Stimulated activated memory B cell treated with anti-CD40 and anti-IgM and Interleukin-4, amounts not matched to agents 10 μg/mL and 1 μg/mL and 100 μg/mL, for 72 hours (primary cell): Measurements from ENCODE around the gene LPCAT2.

Experiments
- ATAC-seq: fragments of 150-1000 bp; cut with Tn5 transposase; 2 replicates; pipeline ENCODE4 v1.10.0; 2021
- H3K27ac Mint-ChIP-seq: one replicate; pipeline ENCODE4 v1.8.0; 2022; ENCODE audit warnings: mild to moderate bottlenecking, mixed read lengths
- H3K27me3 Mint-ChIP-seq: one replicate; pipeline ENCODE4 v1.8.0; 2022; ENCODE audit warnings: mixed read lengths
- H3K36me3 Mint-ChIP-seq: one replicate; pipeline ENCODE4 v1.8.0; 2022; ENCODE audit warnings: mixed read lengths
- H3K4me1 Mint-ChIP-seq: one replicate; pipeline ENCODE4 v1.8.0; 2022; ENCODE audit warnings: mixed read lengths
- H3K4me3 Mint-ChIP-seq: one replicate; pipeline ENCODE4 v1.8.0; 2022; ENCODE audit warnings: mild to moderate bottlenecking, moderate library complexity, mixed read lengths
- H3K9me3 Mint-ChIP-seq: one replicate; pipeline ENCODE4 v1.8.0; 2022; ENCODE audit warnings: mixed read lengths

Gene LPCAT2

GRCh38 chr16:55494994-55495421 is 13.9 kb upstream of the LPCAT2 start:
- H3K27me3 Mint-ChIP-seq = peaks cover 11% of the 10 kb centered on the region
- H3K4me3 Mint-ChIP-seq = no peak overlapping the region
- H3K4me1 Mint-ChIP-seq = no peaks in the 10 kb centered on the region
- no peaks in the 10 kb centered on the region for H3K36me3 Mint-ChIP-seq
- H3K9me3 Mint-ChIP-seq = no peaks in the 10 kb centered on the region
- H3K27ac Mint-ChIP-seq = no peak overlapping the region
- ATAC-seq = no peak

- Mint-ChIP-seq H3K27me3 (peaks cover 9% of the 10 kb centered on the region), H3K4me3 (no peak overlapping the region), H3K27ac (no peak overlapping the region)
Observed at GRCh38 chr16:55495616-55496289, 13.1 kb upstream of the LPCAT2 start.

GRCh38 chr16:55496509-55497145 is 12.2 kb upstream of the LPCAT2 start:
- Mint-ChIP-seq H3K27me3 (peaks cover 9% of the 10 kb centered on the region), H3K4me3 (no peak overlapping the region), H3K4me1 (no peaks in the 10 kb centered on the region), H3K27ac (no peak overlapping the region), H3K36me3 (no peaks in the 10 kb centered on the region), H3K9me3 (no peaks in the 10 kb centered on the region)
- no peak for ATAC-seq

More at GRCh38 chr16:55495616-55496289, 13.1 kb upstream of the LPCAT2 start:
- Mint-ChIP-seq H3K4me1 (no peaks in the 10 kb centered on the region), H3K36me3 (no peaks in the 10 kb centered on the region), H3K9me3 (no peaks in the 10 kb centered on the region)
- no peak for ATAC-seq

- Mint-ChIP-seq H3K27ac (no peak overlapping the region), H3K9me3 (no peaks in the 10 kb centered on the region), H3K4me1 (no peaks in the 10 kb centered on the region), H3K27me3 (peaks cover 9% of the 10 kb centered on the region), H3K36me3 (no peaks in the 10 kb centered on the region), H3K4me3 (no peak overlapping the region)
- ATAC-seq = no peak
Observed at GRCh38 chr16:55497558-55497957, 11.3 kb upstream of the LPCAT2 start.

- Mint-ChIP-seq H3K27me3 (peaks cover 9% of the 10 kb centered on the region), H3K9me3 (no peaks in the 10 kb centered on the region), H3K4me3 (no peak overlapping the region), H3K36me3 (no peaks in the 10 kb centered on the region), H3K27ac (no peak overlapping the region), H3K4me1 (no peaks in the 10 kb centered on the region)
- no peak for ATAC-seq
Observed at GRCh38 chr16:55498101-55498500, 10.8 kb upstream of the LPCAT2 start.

GRCh38 chr16:55499281-55499680 is 9.6 kb upstream of the LPCAT2 start:
- no peaks in the 10 kb centered on the region for H3K4me1 Mint-ChIP-seq
- H3K27ac Mint-ChIP-seq = no peak overlapping the region
- H3K27me3 Mint-ChIP-seq = peaks cover 9% of the 10 kb centered on the region
- no peaks in the 10 kb centered on the region for H3K36me3 Mint-ChIP-seq
- ATAC-seq = no peak
- no peak overlapping the region for H3K4me3 Mint-ChIP-seq
- H3K9me3 Mint-ChIP-seq = no peaks in the 10 kb centered on the region

- H3K9me3 Mint-ChIP-seq = no peaks in the 10 kb centered on the region
- ATAC-seq = no peak
- H3K27ac Mint-ChIP-seq = no peak overlapping the region
Observed at GRCh38 chr16:55499951-55500529, 8.8 kb upstream of the LPCAT2 start.

GRCh38 chr16:55500530-55501011 is 8.3 kb upstream of the LPCAT2 start:
- Mint-ChIP-seq H3K27me3 (peaks cover 9% of the 10 kb centered on the region), H3K9me3 (no peaks in the 10 kb centered on the region), H3K4me1 (no peaks in the 10 kb centered on the region), H3K4me3 (no peak overlapping the region), H3K27ac (no peak overlapping the region), H3K36me3 (no peaks in the 10 kb centered on the region)
- ATAC-seq = no peak

More at GRCh38 chr16:55499951-55500529, 8.8 kb upstream of the LPCAT2 start:
- H3K4me1 Mint-ChIP-seq = no peaks in the 10 kb centered on the region
- H3K36me3 Mint-ChIP-seq = no peaks in the 10 kb centered on the region
- H3K27me3 Mint-ChIP-seq = peaks cover 9% of the 10 kb centered on the region
- no peak overlapping the region for H3K4me3 Mint-ChIP-seq

- no peak for ATAC-seq
Observed at GRCh38 chr16:55501549-55502322, 7.1 kb upstream of the LPCAT2 start.

GRCh38 chr16:55502801-55503366 is 6.0 kb upstream of the LPCAT2 start:
- H3K4me1 Mint-ChIP-seq = no peaks in the 10 kb centered on the region
- ATAC-seq = no peak
- peaks cover 17% of the 10 kb centered on the region for H3K27me3 Mint-ChIP-seq
- no peaks in the 10 kb centered on the region for H3K9me3 Mint-ChIP-seq
- no peaks in the 10 kb centered on the region for H3K36me3 Mint-ChIP-seq
- H3K27ac Mint-ChIP-seq = no peak overlapping the region
- no peak overlapping the region for H3K4me3 Mint-ChIP-seq

More at GRCh38 chr16:55501549-55502322, 7.1 kb upstream of the LPCAT2 start:
- Mint-ChIP-seq H3K4me1 (no peaks in the 10 kb centered on the region), H3K27ac (no peak overlapping the region), H3K27me3 (peaks cover 13% of the 10 kb centered on the region), H3K36me3 (no peaks in the 10 kb centered on the region), H3K4me3 (no peak overlapping the region), H3K9me3 (no peaks in the 10 kb centered on the region)

- ATAC-seq = no peak
- Mint-ChIP-seq H3K4me3 (no peak overlapping the region), H3K4me1 (peaks cover 6% of the 10 kb centered on the region), H3K9me3 (peaks cover 3% of the 10 kb centered on the region), H3K36me3 (no peaks in the 10 kb centered on the region), H3K27ac (no peak overlapping the region), H3K27me3 (peaks cover 26% of the 10 kb centered on the region)
Observed at GRCh38 chr16:55503726-55504550, 4.9 kb upstream of the LPCAT2 start.

GRCh38 chr16:55505333-55506015 is 3.4 kb upstream of the LPCAT2 start:
- Mint-ChIP-seq H3K27me3 (peaks cover 38% of the 10 kb centered on the region), H3K9me3 (peaks cover 3% of the 10 kb centered on the region), H3K4me1 (peaks cover 7% of the 10 kb centered on the region), H3K27ac (no peak overlapping the region), H3K4me3 (no peak overlapping the region), H3K36me3 (no peaks in the 10 kb centered on the region)
- ATAC-seq = no peak

GRCh38 chr16:55506083-55506482 is 2.8 kb upstream of the LPCAT2 start:
- Mint-ChIP-seq H3K27me3 (peaks cover 38% of the 10 kb centered on the region), H3K4me1 (peaks cover 7% of the 10 kb centered on the region), H3K9me3 (peaks cover 3% of the 10 kb centered on the region), H3K27ac (no peak overlapping the region), H3K36me3 (no peaks in the 10 kb centered on the region), H3K4me3 (no peak overlapping the region)
- ATAC-seq = no peak

- no peak overlapping the region for H3K4me3 Mint-ChIP-seq
- H3K36me3 Mint-ChIP-seq = no peaks in the 10 kb centered on the region
- H3K27ac Mint-ChIP-seq = no peak overlapping the region
- peaks cover 39% of the 10 kb centered on the region for H3K27me3 Mint-ChIP-seq
- H3K9me3 Mint-ChIP-seq = peaks cover 3% of the 10 kb centered on the region
- ATAC-seq = no peak
- H3K4me1 Mint-ChIP-seq = peaks cover 7% of the 10 kb centered on the region
Observed at GRCh38 chr16:55506708-55507107, 2.2 kb upstream of the LPCAT2 start.
